Measurements from ENCODE around the gene CCDC167.
A peak's percentile ranks its signal among the peaks of the same experiment; 100 is the strongest.

Gene CCDC167

DNA sequence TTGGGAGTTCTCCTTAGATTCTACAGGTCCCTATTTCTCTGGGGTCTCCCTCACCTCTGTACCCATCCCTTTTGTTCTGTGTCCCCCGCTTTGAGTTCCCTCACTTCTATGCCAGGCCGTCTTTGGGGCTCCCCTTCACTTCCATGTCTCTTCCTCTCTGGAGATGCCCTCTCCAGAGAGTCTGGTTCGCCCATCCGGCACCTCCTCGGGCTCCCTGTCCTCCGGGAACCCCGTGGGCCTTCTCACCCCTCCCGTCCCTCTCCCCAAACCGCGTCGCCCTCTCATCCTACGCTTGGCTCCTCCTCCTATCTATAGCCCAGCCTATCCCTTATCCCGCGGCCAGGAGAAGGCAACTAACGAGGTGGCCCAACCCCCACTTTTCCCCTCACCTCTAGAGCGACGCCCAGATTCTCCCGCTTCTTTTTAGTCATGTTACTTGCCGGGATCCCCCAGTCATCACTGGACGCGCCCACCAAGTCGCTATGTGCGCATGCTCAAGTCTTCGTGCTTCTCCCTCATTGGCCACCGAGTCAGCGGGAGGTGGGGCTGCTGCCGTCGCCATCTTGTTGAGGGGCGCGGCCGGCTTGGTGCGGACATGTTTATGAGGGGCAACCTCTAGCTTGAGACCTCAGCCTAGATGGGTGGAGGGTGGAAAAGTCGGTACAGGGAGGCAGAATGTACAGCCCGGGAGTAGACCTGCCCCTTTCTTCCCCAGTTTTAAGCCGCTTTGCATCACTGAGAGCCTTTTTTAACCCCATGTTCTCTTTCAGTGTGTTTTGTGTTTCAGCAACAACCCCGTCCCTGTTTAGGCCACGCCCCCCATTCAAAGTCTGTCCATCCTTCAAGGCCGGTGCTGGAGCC, at the start of gene CCDC167:
CCDC167 (minus strand) TSS at position 461 of the 861 bp plus-strand sequence; CDS start at position 431, 30 bp downstream.
- DNase-seq (ENCODE audit: low spot score) = peak; percentile 92

DNA sequence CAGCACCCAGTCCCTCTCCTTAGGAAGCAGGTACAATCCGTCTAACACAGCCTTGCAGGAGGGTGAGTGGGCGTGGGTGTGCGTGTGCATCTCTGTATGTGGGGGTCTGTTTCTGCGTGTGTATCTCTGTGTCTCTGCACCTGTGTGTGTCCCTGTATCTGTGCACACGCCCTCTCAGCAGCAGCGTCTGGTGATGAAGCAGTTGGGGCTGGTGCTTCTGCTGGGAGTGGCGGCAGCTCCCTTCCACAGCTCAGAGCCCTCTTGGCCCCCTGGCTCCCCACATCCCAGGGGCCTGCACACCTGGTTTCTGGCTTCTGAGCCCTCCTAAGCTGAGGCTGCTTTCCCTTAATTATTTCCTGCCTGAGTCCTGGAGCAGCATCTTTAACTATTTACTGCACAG, 49.5 kb upstream of the CCDC167 start:
- DNase-seq (ENCODE audit: low spot score) = no peak

DNA sequence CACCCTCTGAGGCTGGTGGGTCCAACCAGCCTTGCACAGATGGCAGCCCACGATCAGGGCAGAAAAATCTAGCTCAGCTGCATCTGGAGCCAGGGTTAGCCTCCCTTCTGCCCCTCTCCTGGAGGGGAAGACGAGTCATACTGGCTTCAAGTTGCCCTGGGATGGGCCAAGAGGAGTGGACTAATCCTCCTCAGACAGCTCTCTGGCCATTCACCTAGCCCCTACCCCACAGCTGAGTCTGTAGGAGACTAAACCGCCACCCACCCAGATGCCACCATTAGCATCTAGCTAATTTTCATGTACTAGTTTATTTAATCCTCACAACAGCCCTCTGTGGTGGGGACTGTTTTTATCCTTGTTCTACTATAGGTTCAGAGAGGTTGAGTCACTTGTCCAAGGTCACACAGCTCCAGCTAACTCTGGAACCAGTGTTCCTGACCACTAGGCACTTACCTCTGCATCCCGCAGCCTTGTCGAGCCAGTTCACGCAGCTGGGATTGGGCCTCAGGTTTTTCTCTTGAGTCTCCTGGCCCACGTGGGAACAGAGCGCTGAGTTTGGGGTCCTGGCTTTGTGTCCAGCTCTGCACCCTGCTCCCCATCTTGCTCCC, 48.5 kb upstream of the CCDC167 start:
- no peak for DNase-seq (ENCODE audit: low spot score)

DNA sequence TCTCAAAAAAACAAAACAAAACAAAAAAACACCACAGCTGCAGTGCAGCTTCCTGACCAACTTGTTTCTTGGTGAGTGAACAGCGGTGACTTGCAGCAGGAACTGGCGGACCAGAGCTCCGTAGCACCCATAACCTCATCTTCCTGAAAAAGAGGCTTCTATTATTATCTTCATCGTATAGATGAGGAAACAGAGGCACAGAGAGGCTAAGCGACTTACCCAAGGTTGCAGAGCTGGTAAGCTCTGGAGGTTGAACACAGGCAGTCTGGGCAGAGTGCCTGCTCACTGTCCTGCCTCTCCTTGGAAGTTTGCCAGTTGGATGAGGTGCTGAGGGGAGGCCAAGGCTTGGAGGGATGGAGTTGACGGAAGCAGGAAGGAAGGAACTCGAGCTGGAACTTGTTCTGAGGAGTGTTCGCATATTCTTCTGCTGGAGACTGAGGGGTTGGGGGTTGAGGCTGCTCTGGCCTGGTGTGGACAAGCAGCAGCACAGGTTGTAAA, 47.9 kb upstream of the CCDC167 start:
- DNase-seq (ENCODE audit: low spot score) = no peak

DNA sequence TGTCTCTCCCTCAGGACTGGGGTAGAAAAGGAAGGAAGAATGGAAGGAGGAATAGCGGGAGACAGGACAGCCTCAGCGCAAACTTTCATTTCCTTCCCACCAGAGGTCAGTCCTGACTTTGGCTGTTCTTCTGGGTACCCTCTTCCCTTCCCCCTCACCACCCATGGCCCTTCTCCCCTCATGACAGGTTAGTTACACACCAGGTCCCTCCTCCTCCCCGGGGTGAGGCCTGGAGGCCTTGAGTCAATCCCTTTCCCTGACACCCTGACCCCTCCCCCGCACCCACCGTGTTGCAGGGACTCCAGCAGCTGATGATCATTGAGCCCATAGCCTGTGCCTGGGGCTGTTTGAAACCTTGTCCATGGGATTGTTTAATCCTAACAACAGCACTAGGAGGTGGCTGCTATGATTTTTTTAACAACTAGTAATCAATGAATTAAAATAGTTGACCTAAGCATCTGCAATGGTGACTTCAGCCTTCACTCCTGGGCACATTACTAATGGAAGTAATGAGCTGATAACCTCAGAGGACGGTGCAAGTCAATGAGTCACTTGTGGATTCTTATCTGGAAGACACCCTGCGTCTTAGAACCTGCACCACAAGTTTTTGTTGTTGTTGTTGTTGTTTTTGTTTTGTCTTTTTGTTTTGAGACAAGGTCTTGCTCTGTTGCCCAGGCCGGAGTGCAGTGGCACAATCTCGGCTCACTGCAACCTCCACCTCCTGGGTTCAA, 46.6 kb upstream of the CCDC167 start:
- DNase-seq (ENCODE audit: low spot score) = no peak

DNA sequence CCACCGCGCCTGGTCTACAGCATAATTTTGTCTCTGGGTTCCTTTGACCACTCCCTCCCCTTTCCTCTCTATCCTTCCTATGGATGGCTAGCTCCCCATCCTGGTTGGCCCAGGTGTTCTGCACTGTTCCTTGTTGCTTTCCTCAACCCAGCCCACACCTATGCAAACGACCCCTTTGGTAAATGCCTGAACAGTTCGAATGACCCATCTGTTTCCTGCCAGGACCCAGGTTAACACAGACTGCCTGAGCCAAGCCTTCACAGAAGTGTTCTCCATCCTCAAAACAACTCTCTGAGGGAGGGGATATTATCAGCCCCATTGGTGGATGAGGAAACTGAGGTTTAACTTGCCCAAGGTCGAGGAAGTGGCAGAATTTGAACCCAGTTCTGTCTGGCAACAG, 44.8 kb upstream of the CCDC167 start:
- no peak for DNase-seq (ENCODE audit: low spot score)

DNA sequence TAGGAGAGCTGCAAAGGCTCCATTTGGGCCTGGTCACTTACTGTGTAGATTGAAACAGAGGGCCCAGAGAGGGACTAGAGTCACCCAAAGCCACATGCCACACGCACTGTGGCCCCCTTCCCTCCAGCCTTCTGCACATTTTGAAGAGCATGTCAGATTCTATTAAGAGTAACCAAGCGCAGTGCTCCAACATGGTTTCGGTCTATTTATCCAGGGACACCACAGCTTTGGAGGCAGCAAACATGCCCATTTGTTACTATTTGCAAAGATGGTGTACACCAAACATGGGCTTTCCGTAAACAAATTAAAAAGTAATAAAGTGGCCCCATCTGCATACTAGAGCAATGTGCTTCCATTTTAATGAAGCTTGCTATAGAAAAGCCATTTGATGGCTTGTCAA, 43.7 kb upstream of the CCDC167 start:
- DNase-seq (ENCODE audit: low spot score) = no peak

DNA sequence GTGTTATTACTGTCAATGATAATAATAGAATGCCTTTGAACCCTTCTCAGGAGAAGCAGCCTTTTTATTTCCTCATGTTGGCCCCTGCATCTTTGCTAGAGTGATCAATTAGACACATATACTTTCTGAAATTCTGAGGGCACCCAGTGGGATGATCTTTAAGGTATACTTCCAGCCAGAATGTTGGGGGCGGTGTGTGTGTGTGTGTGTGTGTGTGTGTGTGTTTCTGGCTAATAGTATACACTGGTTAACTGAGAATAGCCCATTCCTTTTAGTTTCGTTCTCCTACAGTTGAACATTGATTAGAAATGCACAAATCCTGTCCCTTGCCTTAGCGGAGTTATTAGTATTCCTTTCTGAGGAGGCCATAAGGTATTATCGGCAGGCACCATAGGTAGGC, 41.7 kb upstream of the CCDC167 start:
- DNase-seq (ENCODE audit: low spot score) = no peak

DNA sequence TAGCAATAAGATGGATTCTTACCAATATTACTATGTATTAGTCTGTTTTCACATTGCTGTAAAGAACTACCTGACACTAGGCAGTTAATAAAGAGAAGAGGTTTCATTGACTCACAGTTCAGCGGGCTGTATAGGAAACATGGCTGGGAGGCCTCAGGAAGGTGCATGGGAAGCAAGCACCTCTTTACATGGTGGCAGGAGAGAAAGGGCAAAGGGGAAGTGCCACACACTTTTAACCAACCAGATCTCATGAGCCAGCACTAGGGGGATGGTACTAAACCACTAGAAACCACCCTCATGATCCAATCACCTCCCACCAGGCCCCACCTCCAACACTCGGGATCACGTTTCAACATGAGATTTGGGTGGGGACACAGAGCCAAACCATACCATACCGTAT, 40.7 kb upstream of the CCDC167 start:
- no peak for DNase-seq (ENCODE audit: low spot score)

DNA sequence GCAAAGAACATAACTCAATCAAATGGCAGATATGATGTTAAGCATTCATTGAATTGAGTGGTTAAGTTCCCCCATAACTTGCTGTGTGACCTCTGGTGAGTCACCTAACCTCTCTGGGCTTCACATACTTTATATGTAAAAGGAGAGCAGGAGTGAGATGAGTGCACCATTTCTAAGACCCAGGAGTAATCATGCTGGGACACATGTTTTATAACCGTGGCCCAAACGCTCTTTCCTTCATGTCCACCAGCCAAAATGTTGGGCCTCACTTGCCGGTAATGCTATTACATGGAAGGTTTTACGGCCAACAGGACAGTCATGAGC, 40.3 kb upstream of the CCDC167 start:
- DNase-seq (ENCODE audit: low spot score) = no peak

DNA sequence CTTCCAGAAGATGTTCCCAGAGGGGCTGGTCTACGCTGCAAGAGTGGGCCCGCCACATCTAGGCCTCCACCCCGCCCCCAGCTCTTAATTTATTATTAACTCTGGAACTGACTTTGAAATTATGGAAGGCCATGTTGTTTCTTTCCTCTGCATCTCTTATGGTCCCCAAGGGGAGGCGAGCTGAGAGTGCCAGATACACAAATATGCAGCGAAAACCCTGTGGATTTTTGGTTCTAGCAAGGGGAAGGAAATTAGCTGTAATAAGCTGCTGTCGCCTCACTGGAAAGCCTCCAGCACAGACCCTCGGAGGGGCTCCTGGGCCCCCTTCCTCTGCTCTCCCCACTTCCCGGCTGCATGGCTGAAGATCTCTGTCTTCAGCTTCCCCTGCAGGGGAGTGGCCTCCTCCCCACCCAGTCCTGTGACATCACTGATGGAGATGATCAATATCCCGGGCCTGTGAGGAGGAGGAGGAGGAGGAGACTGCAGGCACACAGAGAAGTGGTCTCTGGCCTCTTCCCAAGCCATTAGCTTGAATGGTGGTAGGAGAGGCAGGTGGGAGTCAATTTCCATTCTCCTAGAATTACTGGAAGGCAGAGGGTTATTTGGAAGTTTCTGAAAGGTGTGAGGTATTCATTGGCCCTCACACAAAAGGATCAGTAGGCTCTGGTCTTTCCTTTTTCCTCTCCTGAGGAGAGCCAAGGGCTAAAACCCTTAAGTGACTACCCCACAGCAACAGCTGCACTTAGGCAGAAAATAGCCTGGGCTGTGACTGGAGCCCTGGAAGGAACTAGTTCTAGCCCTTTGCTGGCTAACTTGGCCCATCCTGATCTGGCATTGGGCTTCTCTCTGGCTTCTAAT, 39.7 kb upstream of the CCDC167 start:
- DNase-seq (ENCODE audit: low spot score) = no peak

DNA sequence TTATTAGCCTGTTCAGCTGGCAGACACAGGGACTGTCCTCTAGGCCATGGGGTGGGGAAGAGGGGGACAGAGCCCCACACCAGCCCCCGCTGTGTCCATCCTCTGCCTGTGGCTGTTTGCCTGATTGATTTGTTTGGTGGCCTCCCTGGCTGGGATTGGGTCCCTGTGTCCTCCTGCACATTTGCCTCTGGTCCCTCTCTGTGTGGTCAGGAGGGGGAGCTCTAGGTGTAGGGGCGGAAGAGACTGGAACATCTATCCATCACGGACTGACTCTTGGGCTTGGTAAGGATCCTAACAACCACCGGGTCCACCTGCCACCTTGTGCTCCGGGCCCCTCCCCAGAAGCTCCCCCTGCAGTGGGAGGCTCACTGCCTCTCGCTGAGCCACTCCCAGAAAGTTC, 38.4 kb upstream of the CCDC167 start:
- peak; percentile 67 for DNase-seq (ENCODE audit: low spot score)

DNA sequence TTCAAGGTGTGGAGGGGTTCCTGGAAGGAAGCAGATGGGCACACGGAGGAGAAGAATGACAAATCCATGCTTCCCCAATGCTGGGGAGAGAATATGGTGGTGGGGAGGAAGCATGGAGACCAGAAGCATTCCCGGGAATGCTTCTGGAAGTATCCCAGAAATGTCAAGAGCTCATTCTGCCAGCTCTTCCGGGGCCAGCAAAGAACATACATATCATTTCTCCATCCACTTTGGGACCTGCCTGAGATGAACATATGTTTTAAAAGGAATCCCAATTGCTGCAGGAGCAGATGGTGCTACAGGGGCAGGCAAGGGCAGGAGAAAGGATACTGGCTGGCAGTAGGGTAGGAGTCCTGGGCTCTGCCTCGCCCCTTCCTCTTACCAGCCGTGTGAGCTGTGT, 37.9 kb upstream of the CCDC167 start:
- no peak for DNase-seq (ENCODE audit: low spot score)

DNA sequence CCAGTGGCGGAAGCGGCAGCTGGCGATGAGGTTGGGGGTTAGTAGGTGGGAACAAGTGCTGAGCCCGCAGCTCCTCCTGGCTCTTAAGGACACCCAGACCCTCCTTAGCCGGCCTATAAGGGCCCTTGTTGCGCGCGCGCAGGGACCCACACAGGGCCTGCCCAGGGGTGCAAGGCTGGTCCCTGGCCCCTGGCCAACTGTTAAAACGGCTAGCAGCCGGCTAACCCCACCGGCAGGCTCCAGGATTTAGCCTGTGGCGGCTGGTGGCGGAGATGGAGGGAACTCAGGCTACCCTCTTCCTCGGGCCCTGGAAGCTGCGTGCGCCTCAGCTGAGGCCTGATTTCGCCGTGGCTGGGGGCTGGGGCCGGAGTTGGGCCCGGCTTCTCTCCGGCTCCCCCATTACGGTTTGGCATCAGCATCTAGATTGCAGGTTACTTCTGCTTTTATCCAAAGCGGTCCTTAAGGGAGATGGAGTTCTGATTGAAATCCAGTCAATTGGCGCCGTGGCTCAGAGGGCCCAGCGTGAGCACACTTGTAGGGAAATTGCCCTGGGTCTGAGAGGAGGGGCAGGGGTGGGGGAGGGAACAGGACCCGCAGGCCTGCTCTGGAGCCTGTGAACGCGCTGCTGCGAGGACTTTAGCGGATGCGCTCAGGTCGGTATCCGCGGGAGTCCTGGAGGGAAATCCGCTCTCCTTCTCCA, 36.9 kb upstream of the CCDC167 start:
- DNase-seq (ENCODE audit: low spot score) = no peak

DNA sequence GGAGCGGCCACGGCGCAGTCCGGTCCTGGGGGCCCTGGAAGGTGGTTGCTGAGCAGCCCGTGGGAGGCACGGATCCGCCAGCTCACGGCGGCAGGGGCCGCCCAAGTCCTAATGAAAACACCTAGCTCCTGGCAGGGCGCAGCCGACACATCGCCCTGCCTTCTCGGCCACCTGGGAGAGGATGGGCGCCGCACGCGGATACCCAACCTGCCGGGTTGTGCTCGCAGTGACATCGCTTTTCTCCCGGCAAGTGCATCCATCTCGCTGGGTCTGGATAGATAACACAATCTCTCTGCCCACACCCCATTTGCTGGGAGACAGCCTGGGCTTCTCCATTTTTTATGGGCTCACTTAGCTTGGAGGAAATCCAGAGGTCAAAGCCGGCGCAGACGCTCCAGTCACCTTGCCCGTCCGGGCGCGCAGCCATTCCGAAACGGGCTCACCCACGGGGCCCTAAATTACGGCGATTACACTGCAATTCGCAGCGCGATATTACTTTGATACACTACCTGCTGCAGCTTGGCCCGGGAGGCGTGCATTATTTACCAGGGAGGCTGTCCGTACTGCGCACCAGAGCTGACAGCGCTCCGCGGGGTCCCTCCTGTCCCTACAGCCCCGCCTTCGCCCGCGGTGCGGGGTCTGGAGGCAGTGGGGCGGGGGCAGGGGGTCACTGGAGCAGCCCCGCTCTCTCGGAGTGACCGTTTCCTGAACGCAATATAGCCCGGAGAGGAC, 36.2 kb upstream of the CCDC167 start:
- no peak for DNase-seq (ENCODE audit: low spot score)

DNA sequence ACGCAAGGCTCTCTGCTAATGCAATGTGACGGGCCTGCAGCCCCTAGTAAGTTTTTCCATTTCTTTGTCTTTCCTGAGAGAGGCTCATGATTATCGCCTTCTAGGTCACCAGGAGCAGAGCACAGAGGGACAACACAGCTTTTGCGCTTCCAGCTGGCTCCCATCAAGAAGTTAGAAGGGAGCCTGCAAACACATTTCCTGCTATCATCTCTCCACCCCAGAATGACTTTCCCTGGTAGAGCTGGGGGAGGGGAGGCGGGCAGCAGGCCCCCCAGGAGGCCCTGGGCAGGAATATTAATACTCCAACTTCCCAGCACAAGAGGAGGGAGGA, 35.7 kb upstream of the CCDC167 start:
- DNase-seq (ENCODE audit: low spot score) = no peak

DNA sequence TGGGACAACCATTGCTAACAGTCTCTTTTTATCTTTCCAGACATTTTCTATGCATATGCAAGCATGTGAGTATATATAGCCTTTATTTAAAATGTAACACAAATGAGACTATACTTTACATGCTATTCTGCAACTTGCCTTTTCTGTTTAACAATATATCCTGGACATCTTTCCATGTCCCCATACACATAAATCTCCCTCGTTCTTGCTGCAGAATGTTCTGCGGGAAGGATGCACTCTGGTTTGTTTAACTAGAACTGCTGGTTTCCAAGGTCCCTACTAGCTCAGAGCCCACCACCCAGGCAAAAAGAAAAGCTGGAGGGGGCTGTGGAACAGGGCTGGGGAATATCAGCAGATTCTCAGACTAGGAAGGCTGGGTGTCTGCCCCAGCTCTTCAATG, 35.2 kb upstream of the CCDC167 start:
- no peak for DNase-seq (ENCODE audit: low spot score)

DNA sequence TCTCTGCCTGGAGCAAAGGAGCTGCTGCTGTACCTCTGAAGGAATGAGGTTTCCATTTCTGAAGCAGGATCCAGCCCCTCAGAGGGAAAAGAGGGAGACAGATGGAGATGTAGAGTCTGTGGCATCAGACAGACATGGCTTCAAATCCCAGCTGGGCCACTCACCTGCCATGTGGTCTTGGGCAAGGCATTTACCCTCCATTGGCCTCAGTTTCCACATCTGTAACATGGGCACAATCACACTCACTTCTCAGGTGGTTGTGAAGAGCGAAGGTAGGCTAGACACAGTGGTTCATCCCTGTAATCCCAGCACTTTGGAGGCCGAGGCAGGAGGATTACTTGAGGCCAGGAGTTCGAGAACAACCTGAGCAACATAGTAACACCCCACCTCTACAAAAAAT, 32.4 kb upstream of the CCDC167 start:
- DNase-seq (ENCODE audit: low spot score) = no peak

DNA sequence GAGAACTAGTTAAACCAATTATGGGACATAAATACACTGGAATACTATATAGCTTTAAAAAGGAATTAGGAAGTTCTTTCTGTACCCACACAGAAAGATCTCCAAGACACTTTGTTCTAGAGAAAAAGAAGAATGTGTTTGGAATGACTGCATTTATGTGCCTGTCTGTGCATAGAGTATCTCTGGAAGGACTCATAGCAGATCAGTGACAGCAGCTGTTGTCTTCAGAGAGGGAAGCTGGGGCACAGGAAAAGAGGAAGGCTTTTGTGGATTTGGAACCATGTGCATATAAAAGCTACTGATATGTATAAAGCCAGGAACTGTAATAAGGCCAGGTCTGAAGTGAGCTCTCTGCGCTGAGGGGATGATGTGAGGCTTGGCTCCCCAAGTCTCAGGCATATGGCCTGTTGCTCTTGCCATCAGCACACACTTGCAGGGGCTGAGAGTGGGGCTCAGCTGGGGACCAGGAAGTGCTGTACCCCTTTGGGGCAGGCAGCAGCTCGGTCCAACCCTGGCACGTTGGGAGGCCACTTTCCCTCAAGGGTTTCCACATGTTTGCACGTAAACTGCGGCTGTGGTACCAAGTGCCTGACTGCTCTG, 31.8 kb upstream of the CCDC167 start:
- DNase-seq (ENCODE audit: low spot score) = no peak

DNA sequence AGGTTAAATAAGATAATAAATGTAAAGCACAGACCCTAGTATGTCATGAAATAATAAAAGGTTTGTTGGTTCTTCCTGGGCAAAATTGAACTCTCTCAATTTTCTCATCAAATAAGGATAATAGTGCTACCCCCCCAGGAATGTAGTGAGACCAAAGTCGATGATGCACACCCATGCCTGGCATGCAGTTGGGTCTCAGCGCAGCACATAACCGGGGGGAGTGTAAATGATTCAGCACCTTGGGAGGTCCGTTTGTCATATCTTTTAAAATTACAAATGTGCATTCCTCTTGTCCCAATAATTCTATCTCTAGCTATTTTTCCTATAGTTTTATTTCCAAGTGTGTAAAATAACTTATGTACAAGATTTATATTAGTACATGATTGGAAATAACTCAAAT, 31.3 kb upstream of the CCDC167 start:
- DNase-seq (ENCODE audit: low spot score) = no peak

DNA sequence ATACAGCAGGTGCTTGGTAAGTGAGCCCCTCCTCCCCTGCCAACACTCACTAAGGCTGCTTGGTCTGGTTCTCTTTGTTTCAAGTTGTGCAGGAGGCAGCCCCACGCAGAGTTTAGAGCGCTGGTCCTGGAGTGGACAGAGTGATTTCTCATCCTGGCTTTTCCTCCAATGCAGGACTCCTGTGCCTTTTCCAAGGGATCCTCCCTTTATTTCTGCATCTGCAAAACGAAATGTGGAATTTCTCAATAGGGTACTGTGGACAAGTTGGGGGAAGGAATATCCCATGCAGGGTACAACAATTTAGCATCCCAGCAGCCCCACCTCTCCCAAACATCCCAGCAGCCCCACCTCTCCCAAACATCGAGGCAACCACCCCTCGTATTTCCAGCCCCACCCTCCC, 30.6 kb upstream of the CCDC167 start:
- no peak for DNase-seq (ENCODE audit: low spot score)
